ENCODE measurements around the gene BANF1. TPM values are rescaled to one million over a fixed set of nuclear protein-coding genes. Genes with fewer than 3 reads are reported as not detected.
"Not testable (repeated sequence)": the region's sequence is repeated elsewhere in the genome, so short reads cannot be mapped to it uniquely, and the experiment has no call there.

The BANF1 gene
- total RNA-seq, 2 experiments from 2014 or later, result 223 to 236 TPM

DNA sequence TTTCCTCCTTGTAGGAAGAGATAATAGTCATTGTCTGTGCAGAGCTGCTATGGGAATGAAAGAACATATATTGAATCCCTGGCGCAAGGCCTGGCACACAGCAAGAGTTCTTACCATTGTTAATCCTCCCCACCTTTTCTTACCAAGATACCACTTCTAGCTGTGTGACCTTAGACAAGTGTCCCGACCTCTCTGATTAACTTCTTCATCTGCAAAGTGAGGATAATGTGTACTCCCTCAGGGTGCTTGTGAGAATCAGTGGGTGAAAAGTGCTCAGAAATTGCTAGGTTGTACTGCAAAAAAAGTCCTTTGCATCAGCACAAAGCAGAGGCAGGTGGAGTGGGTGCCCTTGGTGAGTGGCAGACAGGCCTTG lies 5.8 kb downstream of the BANF1 start:
- Mint-ChIP-seq H3K27me3 (peaks cover 24% of the 10 kb centered on the region), H3K36me3 (ENCODE audit: low read depth) (peaks cover 7% of the 10 kb centered on the region), H3K9me3 (no peaks in the 10 kb centered on the region), H3K27ac (no peak overlapping the region), H3K4me1 (peaks cover 12% of the 10 kb centered on the region), H3K4me3 (no peak overlapping the region)
- ChIA-PET CTCF (interaction anchor here (0.6 to 2.0 kb wide), 6 partner anchors 14 to 439 kb away, joined by 3 to 5 read pairs (median 4); partner anchors contain the start of gene KAT5), POLR2A (no interaction called here)
- DNase-seq, result no peak

DNA sequence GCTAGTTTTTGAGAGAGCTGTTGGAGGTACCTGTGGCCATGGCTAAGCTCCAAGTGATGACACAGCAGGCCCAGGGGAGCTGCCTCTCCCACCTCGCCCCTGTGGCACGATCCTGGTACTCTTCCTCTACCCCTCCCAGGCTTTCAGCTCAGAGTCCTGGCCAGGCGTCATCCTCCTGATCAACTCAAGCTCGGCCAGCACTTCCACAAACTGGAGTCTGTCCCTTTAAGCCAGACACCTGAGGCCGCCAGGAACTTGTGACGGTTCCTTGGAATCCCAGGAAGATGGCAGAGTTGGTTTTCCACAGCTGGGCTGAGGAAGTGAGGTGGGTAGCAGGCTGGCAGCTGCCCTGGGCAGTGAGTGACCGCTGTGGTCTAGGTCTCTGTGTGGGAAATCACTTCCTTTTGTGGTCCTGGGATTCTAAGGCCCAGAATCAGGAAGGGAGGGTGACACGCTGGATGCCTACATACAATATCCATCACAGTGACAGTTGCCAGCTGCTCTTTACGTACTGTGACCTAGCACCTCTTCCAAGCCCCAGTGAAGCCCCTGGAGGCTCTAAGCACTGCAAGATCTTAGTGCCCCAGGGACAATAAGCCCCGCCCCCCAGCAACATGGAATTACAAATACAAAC lies 6.3 kb downstream of the BANF1 start:
- ChIA-PET CTCF (interaction anchor here (0.6 to 2.0 kb wide), 7 partner anchors 14 to 439 kb away, joined by 3 to 5 read pairs (median 4); partner anchors contain the start of gene KAT5), POLR2A (no interaction called here)
- peaks cover 7% of the 10 kb centered on the region for H3K4me1 Mint-ChIP-seq
- H3K27me3 Mint-ChIP-seq, result peaks cover 28% of the 10 kb centered on the region
- H3K4me3 Mint-ChIP-seq, result no peak overlapping the region
- DNase-seq, result no peak
- H3K27ac Mint-ChIP-seq, result no peak overlapping the region
- peaks cover 7% of the 10 kb centered on the region for H3K36me3 Mint-ChIP-seq (ENCODE audit: low read depth)
- no peaks in the 10 kb centered on the region for H3K9me3 Mint-ChIP-seq

DNA sequence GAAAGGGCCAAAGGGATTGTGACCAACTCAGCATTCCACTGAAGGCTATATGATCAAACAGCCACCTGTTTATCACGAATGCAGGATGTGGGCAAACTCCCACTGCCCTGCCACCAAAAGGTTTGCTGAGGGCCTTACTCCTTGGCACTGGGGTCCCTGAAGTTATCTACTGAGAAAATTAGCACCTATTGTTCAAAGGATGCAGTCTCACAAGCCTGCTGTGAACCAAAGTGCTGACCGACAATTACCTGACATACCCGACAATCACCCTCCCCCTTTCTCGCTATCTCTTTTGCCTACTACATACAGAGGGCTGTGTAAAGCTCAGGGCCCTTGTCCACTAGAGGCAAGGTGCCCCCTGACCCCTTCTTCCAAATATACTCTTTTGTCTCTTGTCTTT lies 7.7 kb downstream of the BANF1 start:
- H3K36me3 Mint-ChIP-seq (ENCODE audit: low read depth); H3K4me1 Mint-ChIP-seq; H3K9me3 Mint-ChIP-seq; DNase-seq; H3K27ac Mint-ChIP-seq; H3K4me3 Mint-ChIP-seq; POLR2A ChIA-PET: not testable (repeated sequence)
- H3K27me3 Mint-ChIP-seq, result peaks cover 28% of the 10 kb centered on the region
- CTCF ChIA-PET, result interaction anchor here (1.0 kb wide), 1 partner anchor 37 kb away, joined by 3 read pairs; no protein-coding TSS in a partner anchor

DNA sequence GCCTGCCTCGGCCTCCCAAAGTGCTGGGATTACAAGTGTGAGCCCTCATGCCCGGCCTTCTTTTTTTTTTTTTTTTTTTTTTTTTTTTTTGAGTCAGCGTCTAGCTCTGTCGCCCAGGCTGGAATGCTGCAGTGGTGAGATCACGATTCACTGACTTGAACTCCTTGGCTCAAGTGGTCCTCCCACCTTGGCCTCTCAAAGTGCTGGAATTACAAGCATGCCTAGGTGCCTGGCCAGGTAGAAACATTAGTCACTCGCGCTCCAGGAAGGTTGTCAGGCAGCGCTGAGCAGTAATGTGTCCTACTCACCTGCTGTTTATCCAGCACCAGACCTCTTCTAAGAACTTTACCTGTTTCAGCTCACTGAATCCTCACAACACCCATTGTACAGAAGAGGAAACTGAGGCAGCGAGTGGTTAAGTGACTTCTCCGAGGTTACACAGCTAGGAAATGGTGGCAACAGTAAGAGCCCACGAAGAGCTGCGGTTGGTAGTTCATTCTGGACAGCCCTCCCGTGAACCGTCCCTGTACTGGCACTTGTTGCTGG lies 9.0 kb downstream of the BANF1 start:
- no peaks in the 10 kb centered on the region for H3K9me3 Mint-ChIP-seq
- H3K4me1 Mint-ChIP-seq, result no peaks in the 10 kb centered on the region
- POLR2A ChIA-PET, result no interaction called here
- CTCF ChIA-PET, result interaction anchor here (0.6 to 3.8 kb wide), 3 partner anchors 11 to 300 kb away, joined by 3 to 15 read pairs (median 8); partner anchors contain the start of gene FIBP
- no peak overlapping the region for H3K27ac Mint-ChIP-seq
- H3K4me3 Mint-ChIP-seq, result no peak overlapping the region
- peaks cover 28% of the 10 kb centered on the region for H3K27me3 Mint-ChIP-seq
- DNase-seq, result no peak
- no peaks in the 10 kb centered on the region for H3K36me3 Mint-ChIP-seq (ENCODE audit: low read depth)

DNA sequence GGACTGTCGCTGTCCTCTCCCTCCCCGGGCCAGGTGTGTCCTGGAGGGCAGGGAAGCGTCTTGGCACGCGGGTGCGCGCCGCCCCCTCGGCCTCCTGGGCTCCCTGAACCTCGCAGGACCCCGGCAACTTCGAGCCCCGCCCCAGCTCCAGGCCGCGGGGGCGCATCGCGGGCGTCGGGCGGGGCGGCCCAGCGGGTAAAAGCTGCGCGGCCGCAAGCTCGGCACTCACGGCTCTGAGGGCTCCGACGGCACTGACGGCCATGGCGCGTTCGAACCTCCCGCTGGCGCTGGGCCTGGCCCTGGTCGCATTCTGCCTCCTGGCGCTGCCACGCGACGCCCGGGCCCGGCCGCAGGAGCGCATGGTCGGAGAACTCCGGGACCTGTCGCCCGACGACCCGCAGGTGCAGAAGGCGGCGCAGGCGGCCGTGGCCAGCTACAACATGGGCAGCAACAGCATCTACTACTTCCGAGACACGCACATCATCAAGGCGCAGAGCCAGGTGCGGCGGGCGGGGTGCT lies 9.5 kb downstream of the BANF1 start, which contains the start of gene CST6:
TSS of gene CST6 (plus strand) at position 224 of the 519 bp plus-strand sequence. CDS start at position 261, 37 bp downstream.
- no peaks in the 10 kb centered on the region for H3K4me1 Mint-ChIP-seq
- no peak for DNase-seq
- no peak within 1 kb of the TSS for H3K4me3 Mint-ChIP-seq
- no peaks in the 10 kb centered on the region for H3K36me3 Mint-ChIP-seq (ENCODE audit: low read depth)
- POLR2A ChIA-PET, result no interaction called here
- no peak within 1 kb of the TSS for H3K27ac Mint-ChIP-seq
- CTCF ChIA-PET, result interaction anchor here (0.6 to 3.8 kb wide), 4 partner anchors 11 to 300 kb away, joined by 3 to 15 read pairs (median 6); partner anchors contain the start of gene FIBP
- no peaks in the 10 kb centered on the region for H3K9me3 Mint-ChIP-seq
- H3K27me3 Mint-ChIP-seq, result peaks cover 28% of the 10 kb centered on the region

DNA sequence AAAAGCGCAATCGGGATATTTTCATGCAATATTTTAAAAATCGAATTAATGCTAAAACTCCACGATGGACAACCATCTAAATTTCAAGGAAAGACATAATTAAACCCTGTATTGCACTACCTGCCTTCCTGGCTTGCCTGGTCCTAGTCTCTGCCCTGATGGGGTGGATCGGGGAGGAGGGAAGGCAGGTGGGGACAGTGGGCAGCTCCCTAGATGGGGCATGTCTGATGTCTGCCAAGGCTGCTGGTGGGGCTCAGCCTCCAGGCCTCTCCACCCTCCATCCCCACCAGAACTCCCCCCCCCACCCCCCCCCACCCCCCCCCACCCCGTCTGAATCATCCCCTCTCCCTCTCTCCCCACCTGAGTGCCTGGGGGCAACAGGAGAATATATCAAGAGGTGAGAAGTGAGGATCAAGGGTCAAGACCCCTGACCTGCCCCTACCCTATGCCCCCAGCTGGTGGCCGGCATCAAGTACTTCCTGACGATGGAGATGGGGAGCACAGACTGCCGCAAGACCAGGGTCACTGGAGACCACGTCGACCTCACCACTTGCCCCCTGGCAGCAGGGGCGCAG lies 10.2 kb downstream of the BANF1 start:
- no peak overlapping the region for H3K4me3 Mint-ChIP-seq
- CTCF ChIA-PET, result interaction anchor here (1.8 to 3.8 kb wide), 3 partner anchors 10 to 232 kb away, joined by 4 to 15 read pairs (median 8); partner anchors contain the start of gene FIBP
- H3K4me1 Mint-ChIP-seq, result no peaks in the 10 kb centered on the region
- DNase-seq, result no peak
- no peaks in the 10 kb centered on the region for H3K9me3 Mint-ChIP-seq
- POLR2A ChIA-PET, result no interaction called here
- H3K36me3 Mint-ChIP-seq (ENCODE audit: low read depth), result no peaks in the 10 kb centered on the region
- no peak overlapping the region for H3K27ac Mint-ChIP-seq
- peaks cover 28% of the 10 kb centered on the region for H3K27me3 Mint-ChIP-seq

DNA sequence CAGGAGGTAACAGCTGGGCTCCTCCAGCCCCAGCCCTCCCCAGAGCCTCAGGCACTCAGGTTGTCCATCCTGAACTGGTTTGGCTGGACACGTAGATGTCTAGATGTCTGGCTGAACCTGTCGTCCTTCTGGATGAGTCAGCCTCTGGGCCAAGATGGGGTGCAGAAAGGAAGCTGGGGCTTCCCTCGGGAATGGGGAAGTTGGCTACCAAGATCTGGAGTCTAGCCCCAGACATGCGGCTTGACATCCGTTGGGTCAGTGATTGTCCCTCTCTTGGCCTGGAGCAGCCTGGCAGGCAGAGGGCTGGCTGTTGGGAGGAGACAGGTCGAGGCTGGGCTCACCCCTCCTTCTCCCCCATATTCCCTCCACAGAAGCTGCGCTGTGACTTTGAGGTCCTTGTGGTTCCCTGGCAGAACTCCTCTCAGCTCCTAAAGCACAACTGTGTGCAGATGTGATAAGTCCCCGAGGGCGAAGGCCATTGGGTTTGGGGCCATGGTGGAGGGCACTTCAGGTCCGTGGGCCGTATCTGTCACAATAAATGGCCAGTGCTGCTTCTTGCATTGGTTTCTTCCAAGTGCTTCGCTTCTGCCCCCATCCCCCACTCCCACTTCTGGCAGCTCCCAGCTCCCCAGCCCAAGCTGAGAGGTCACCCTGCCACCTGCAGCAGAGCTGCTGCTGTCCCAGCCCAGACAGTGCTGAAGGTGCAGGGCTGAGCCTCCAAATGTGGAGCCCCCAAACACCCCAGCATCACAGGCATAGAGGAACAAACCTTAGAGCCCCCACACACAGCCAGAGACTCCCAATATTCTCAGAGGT lies 10.9 kb downstream of the BANF1 start:
- H3K4me1 Mint-ChIP-seq, result no peaks in the 10 kb centered on the region
- H3K36me3 Mint-ChIP-seq (ENCODE audit: low read depth), result no peaks in the 10 kb centered on the region
- H3K27ac Mint-ChIP-seq, result no peak overlapping the region
- DNase-seq, result no peak
- CTCF ChIA-PET, result interaction anchor here (1.2 to 3.8 kb wide), 4 partner anchors 9 to 233 kb away, joined by 3 to 15 read pairs (median 6); partner anchors contain the start of gene FIBP
- H3K9me3 Mint-ChIP-seq, result no peaks in the 10 kb centered on the region
- POLR2A ChIA-PET, result no interaction called here
- no peak overlapping the region for H3K4me3 Mint-ChIP-seq
- H3K27me3 Mint-ChIP-seq, result peaks cover 28% of the 10 kb centered on the region

DNA sequence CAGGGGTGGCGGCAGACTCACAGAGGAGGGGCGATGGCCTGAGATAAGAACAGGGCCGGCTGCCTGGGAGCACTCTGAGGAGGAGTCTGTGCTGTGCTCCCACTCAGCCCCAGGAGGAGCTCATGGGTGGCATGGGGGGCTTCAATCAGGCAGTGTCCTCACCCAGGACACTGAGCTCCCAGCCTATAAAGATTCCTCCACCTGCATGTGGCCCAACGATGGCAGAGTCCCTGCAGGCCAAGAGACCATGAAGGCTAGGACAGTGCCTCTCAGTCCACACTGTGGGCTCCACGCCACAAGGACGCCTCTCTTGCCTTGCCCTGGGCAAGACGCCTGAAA lies 11.4 kb downstream of the BANF1 start:
- POLR2A ChIA-PET, result no interaction called here
- no peaks in the 10 kb centered on the region for H3K36me3 Mint-ChIP-seq (ENCODE audit: low read depth)
- CTCF ChIA-PET, result interaction anchor here (1.2 to 3.8 kb wide), 4 partner anchors 9 to 234 kb away, joined by 3 to 15 read pairs (median 6); partner anchors contain the start of gene FIBP
- no peaks in the 10 kb centered on the region for H3K9me3 Mint-ChIP-seq
- no peaks in the 10 kb centered on the region for H3K4me1 Mint-ChIP-seq
- DNase-seq, result no peak
- H3K27ac Mint-ChIP-seq, result no peak overlapping the region
- H3K4me3 Mint-ChIP-seq, result no peak overlapping the region
- peaks cover 28% of the 10 kb centered on the region for H3K27me3 Mint-ChIP-seq

DNA sequence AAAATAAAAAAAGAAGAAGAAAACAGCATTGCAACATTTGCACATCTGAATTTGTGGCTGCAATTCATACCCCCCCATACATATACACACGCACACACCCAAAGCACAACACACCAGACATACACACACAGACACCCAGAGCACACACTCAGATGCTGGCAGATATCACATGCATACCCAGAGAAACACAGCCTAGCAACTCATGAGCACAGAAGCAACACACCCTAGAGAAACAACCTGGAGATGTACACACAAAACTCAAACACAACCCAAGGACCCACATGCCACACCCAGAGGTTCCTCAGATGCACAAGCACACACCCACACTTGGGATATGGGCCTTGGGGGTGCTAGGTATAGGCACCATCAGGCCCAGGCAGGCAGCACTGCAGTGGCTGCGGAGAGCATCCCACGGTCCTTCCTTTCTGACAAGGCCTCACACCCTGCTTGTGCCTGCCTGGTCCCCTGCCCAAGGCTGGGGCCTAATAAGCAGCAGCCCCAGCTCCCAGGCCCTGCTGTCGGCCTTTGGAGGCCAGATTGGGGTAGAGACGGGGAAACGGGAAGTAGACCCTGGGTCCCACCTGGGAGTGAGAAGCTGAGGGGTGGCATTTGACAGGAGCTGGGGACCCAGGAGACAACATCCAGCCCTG lies 12.6 kb downstream of the BANF1 start:
- peaks cover 28% of the 10 kb centered on the region for H3K27me3 Mint-ChIP-seq
- no peaks in the 10 kb centered on the region for H3K36me3 Mint-ChIP-seq (ENCODE audit: low read depth)
- H3K9me3 Mint-ChIP-seq, result no peaks in the 10 kb centered on the region
- no peak for DNase-seq
- no peak overlapping the region for H3K4me3 Mint-ChIP-seq
- H3K27ac Mint-ChIP-seq, result no peak overlapping the region
- POLR2A ChIA-PET, result no interaction called here
- CTCF ChIA-PET, result interaction anchor here (1.1 kb wide), 1 partner anchor 207 kb away, joined by 3 read pairs; no protein-coding TSS in a partner anchor
- H3K4me1 Mint-ChIP-seq, result no peaks in the 10 kb centered on the region

DNA sequence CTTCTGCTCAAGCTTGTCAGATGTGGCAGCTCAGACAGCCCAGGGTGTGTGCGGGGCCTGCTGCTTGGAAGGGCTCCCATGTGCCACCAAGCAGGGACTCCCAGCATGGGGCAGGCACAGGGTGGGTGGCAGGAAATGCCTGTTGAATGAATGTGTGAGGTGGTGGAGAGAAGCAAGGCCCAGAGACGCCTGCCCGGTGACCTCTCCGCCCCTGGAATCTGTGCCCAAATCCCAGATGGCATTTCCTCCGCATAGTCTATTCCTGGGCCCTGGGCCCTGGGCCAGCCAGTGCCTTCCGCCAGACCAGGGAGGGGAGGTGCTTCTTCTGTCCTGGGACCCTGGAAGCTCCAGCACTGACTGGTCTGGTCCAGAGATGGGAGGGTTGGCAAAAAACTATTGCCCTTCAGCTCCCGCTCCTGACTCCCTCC lies 13.2 kb downstream of the BANF1 start:
- POLR2A ChIA-PET, result no interaction called here
- Mint-ChIP-seq H3K36me3 (ENCODE audit: low read depth) (no peaks in the 10 kb centered on the region), H3K27me3 (peaks cover 23% of the 10 kb centered on the region), H3K9me3 (no peaks in the 10 kb centered on the region), H3K27ac (no peak overlapping the region), H3K4me1 (no peaks in the 10 kb centered on the region), H3K4me3 (no peak overlapping the region)
- CTCF ChIA-PET, result interaction anchor here (1.1 kb wide), 1 partner anchor 207 kb away, joined by 3 read pairs; no protein-coding TSS in a partner anchor
- DNase-seq, result no peak

DNA sequence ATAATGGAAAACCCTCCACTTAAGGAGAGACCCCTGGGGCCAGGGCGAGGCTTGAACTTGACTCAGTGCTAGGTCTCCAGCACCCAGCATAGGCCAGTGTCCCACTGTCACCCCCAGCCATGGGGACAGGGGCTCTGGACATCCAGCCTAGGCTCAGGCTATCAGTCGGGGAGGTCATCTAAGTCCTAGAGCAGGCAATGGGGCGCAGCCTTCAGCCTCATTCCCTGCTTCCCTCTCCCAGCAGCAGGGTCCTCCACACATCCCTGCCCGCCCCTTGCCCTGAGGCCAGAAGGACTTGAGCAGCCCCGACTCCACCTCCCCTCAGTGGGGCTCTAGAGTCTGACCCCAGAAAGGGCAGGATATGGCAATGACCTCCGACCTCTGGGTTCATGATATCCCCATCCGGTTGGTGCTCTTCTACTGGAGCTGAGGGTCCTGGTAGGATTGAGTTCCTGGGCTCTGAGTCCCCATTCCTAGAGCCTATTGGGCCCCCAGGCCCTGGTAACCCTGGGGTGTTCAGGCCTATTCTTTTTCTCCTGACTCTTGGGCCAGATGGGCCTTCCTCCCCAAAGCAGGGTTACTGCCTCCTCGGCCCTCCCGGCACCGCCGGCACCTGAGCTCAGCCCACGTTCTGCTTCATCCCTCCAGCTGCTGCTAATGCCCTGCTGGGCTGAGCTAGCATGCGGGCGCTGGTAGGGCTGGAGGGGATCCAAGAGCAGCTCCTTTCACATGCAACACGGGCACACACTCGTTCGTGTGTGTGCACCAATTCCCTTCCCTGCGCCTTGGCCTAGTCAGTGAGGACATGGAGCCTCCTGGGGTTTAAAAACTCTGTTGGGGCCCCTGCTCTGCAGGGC lies 13.9 kb downstream of the BANF1 start:
- no peak for DNase-seq
- ChIA-PET CTCF (interaction anchor here (1.1 kb wide), 1 partner anchor 206 kb away, joined by 3 read pairs; no protein-coding TSS in a partner anchor), POLR2A (no interaction called here)
- Mint-ChIP-seq H3K9me3 (no peaks in the 10 kb centered on the region), H3K4me1 (peaks cover 5% of the 10 kb centered on the region), H3K27me3 (peaks cover 18% of the 10 kb centered on the region), H3K27ac (no peak overlapping the region), H3K36me3 (ENCODE audit: low read depth) (no peaks in the 10 kb centered on the region), H3K4me3 (no peak overlapping the region)

Measured in activated CD4-positive, alpha-beta T cell treated with anti-CD3 and anti-CD28 coated beads, Interleukin-2, amount 10 ng/mL, durations not matched to agents 7 days and 5 days (primary cell).